Measurements from ENCODE around the gene MESP1.

DNA sequence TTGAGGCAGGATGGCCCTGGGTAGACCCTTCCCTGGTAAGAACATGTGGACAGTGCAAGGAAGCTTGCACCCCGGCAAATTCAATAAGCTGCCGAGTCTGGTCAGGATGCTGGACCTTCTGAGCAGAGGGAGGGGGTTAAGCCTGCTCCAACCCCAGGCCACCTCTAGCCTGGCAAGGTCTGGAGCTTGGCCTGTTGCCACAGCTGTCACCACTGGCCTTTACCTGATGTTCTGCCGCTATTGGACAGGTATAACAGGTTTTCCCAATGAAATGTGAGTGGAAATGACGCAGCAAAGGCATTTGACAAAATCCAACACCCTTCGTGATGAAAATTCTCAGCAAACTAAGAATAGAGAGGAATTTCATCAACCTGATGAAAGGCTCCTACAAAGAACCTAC, 699 bp upstream of the MESP1 start:
- TF ChIP-seq, protein P1, sequence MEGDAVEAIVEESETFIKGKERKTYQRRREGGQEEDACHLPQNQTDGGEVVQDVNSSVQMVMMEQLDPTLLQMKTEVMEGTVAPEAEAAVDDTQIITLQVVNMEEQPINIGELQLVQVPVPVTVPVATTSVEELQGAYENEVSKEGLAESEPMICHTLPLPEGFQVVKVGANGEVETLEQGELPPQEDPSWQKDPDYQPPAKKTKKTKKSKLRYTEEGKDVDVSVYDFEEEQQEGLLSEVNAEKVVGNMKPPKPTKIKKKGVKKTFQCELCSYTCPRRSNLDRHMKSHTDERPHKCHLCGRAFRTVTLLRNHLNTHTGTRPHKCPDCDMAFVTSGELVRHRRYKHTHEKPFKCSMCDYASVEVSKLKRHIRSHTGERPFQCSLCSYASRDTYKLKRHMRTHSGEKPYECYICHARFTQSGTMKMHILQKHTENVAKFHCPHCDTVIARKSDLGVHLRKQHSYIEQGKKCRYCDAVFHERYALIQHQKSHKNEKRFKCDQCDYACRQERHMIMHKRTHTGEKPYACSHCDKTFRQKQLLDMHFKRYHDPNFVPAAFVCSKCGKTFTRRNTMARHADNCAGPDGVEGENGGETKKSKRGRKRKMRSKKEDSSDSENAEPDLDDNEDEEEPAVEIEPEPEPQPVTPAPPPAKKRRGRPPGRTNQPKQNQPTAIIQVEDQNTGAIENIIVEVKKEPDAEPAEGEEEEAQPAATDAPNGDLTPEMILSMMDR (IDR thresholded peaks at IDR 0.05; ENCODE audit: borderline replicate concordance, extremely low read depth, low read length, poor library complexity, severe bottlenecking) = no peak
- no peak for TF ChIP-seq EZH2 (IDR thresholded peaks at IDR 0.05; ENCODE audit: borderline replicate concordance, low read depth, low read length, severe bottlenecking)
